Brain microvascular endothelial cell (primary cell): ENCODE data around the gene PCNT.

Source experiments
- DNase-seq: peaks from one replicate; pipeline ENCODE4 v3.0.0-alpha.2; 2020
- H3K27ac ChIP-seq: fragments of 250-450 bp; sonication (Bioruptor Pico); 2 replicates; pipeline ENCODE4 v1.5.1; 2020; ENCODE audit warnings: mild to moderate bottlenecking, moderate library complexity
- H3K27me3 ChIP-seq: fragments of 250-450 bp; sonication (Bioruptor Pico); replicated peaks from 2 replicates; pipeline ENCODE4 v1.5.1; 2020; ENCODE audit warnings: mild to moderate bottlenecking
- H3K36me3 ChIP-seq: fragments of 250-450 bp; sonication (Bioruptor Pico); replicated peaks from 2 replicates; pipeline ENCODE4 v1.5.1; 2020; ENCODE audit warnings: mild to moderate bottlenecking
- H3K4me3 ChIP-seq: 2 replicates; pipeline ENCODE4 v1.5.1; 2011; ENCODE audit warnings: low read depth, mild to moderate bottlenecking, control low read depth, low read length, moderate library complexity
- in situ Hi-C: cut with HindIII; loops from 2 replicates; pipeline ENCODE4 v1.10.0; 2017; ENCODE audit warnings: low sequenced_read_pairs, low pct_ligation_motif_present
- TF ChIP-seq, protein P1 (sequence below): IDR thresholded peaks from 2 replicates; pipeline ENCODE4 v1.5.1; 2011; ENCODE audit warnings: low read depth, mild to moderate bottlenecking, moderate library complexity, low read length, control low read depth, inconsistent platforms; ENCODE audit errors: missing control alignments

Gene PCNT

DNA sequence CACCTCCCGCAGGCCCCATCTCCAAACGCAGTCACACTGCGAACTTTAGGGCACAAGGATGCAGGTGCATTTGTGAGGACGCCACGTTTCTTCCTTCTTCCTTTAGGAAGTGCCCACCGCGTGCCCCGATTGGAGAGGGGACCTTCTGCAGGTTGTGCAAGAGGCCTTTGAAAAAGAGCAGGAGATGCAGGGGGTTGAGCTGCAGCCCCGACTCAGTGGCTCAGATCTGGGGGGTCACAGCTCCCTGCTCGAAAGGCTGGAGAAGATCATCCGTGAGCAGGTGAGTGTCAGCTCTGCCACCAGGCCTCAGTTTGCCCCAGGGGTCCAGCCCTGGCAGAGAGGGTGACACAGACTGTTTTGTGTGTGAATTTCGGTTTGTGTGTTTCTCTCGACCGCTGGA is 103.6 kb downstream of the PCNT start:
- Histone ChIP-seq H3K4me3 (no peak overlapping the region), H3K27me3 (no peaks in the 10 kb centered on the region), H3K27ac (no peak overlapping the region), H3K36me3 (peaks cover 36% of the 10 kb centered on the region)
- in situ Hi-C loops: no loop called here
- TF ChIP-seq, protein P1, sequence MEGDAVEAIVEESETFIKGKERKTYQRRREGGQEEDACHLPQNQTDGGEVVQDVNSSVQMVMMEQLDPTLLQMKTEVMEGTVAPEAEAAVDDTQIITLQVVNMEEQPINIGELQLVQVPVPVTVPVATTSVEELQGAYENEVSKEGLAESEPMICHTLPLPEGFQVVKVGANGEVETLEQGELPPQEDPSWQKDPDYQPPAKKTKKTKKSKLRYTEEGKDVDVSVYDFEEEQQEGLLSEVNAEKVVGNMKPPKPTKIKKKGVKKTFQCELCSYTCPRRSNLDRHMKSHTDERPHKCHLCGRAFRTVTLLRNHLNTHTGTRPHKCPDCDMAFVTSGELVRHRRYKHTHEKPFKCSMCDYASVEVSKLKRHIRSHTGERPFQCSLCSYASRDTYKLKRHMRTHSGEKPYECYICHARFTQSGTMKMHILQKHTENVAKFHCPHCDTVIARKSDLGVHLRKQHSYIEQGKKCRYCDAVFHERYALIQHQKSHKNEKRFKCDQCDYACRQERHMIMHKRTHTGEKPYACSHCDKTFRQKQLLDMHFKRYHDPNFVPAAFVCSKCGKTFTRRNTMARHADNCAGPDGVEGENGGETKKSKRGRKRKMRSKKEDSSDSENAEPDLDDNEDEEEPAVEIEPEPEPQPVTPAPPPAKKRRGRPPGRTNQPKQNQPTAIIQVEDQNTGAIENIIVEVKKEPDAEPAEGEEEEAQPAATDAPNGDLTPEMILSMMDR: no peak
- no peak for DNase-seq

DNA sequence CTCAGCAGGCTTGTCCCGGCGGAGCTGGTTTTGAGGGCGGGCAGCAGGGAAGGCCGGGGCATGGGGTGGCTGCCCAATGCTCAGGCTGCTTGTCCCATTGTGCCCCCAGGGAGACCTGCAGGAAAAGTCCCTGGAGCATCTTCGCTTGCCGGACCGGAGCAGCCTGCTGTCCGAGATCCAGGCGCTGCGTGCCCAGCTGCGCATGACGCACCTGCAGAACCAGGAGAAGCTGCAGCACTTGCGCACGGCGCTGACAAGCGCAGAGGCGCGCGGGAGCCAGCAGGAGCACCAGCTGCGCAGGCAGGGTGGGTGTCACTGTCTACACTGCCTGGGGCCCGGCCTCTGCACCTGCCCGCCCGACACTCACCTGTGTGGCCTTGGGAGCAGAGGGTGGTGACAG is 104.3 kb downstream of the PCNT start:
- H3K36me3 ChIP-seq: peaks cover 39% of the 10 kb centered on the region
- H3K27me3 ChIP-seq: no peaks in the 10 kb centered on the region
- in situ Hi-C loops: no loop called here
- no peak for DNase-seq
- no peak overlapping the region for H3K27ac ChIP-seq
- TF ChIP-seq, protein P1: no peak
- no peak overlapping the region for H3K4me3 ChIP-seq

DNA sequence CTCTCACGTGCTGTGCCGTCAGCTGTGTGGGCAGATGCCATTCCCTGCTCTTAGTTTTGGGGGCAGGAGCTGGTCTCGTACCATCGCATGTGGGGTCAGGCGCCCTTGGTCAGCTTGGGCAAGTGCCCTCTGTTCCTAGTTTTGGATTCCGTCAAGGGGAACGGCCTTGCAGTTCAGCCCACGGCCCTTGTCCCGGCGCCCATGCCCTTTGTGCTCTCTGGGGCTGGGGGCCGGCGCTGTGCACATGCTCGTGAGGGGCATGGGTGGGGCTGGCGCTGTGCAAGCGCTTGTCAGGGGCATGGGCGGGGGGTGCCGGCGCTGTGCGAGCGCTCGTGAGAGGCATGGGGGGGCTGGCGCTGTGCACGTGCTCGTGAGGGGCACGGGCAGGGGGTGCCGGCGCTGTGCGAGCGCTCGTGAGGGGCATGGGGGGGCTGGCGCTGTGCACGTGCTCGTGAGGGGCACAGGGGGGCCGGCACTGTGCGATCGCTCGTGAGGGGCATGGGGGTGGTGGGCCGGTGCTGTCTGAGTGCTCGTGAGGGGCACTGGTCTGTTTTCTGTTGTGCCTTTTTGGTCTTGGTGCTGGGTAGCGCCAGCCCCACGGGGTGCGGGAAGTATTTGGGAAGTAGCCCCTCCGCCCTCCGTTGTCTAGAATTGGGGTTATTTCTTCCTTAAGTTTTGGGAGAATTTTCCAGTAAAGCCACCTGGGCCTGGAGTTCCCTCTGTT is 105.2 kb downstream of the PCNT start:
- no peak overlapping the region for H3K27ac ChIP-seq
- peaks cover 39% of the 10 kb centered on the region for H3K36me3 ChIP-seq
- no peak overlapping the region for H3K4me3 ChIP-seq
- H3K27me3 ChIP-seq: no peaks in the 10 kb centered on the region
- in situ Hi-C loops: no loop called here
- TF ChIP-seq, protein P1: no peak
- DNase-seq: no peak

DNA sequence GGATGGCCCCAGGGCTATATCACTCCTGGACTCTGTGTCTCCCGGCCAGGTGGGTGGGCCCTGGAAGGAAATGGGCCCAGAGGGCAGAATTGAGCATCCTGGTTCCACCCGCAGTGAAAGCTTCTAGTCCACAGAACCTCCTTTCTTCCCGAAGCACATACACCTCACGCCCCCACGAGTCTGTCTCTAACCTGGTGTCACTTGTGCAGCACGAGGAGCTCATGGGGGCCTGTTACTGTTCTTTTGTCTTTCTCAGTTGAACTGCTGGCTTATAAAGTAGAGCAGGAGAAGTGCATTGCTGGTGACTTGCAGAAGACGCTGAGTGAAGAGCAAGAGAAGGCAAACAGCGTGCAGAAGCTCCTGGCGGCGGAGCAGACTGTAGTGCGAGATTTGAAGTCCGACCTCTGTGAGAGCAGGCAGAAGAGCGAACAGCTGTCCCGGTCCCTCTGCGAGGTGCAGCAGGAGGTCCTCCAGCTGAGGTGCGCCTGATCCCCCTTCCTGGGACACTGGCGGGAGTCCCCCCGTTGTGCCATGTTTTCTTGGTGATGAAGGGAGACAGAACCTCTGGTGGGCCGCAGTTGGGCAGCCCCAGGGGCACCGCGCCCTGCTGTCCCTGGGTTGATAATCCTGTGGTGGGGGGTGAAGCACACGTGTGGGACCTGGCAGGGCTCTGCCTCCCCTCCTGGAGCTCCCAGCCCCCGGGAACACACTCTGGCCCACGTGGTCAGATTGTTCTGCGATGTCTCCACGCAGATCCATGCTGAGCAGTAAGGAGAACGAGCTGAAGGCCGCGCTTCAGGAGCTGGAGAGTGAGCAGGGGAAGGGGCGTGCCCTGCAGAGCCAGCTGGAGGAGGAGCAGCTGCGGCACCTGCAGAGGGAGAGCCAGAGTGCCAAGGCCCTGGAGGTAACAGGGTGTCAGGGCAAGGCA is 106.1 kb downstream of the PCNT start:
- DNase-seq: no peak
- peaks cover 37% of the 10 kb centered on the region for H3K36me3 ChIP-seq
- in situ Hi-C loops: no loop called here
- H3K27me3 ChIP-seq: no peaks in the 10 kb centered on the region
- H3K4me3 ChIP-seq: no peak overlapping the region
- TF ChIP-seq, protein P1: no peak
- H3K27ac ChIP-seq: no peak overlapping the region

DNA sequence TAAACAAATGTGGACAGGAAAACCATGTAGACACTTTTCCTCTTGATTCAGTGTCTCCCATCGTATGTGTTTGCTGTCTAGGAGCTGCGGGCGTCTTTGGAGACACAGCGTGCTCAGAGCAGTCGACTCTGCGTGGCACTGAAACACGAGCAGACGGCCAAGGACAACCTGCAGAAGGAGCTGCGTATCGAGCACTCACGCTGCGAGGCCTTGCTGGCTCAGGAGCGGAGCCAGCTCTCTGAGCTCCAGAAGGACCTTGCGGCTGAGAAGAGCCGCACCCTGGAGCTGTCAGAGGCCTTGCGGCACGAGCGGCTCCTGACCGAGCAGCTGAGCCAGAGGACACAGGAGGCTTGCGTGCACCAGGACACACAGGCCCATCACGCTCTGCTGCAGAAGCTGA is 107.5 kb downstream of the PCNT start:
- in situ Hi-C loops: no loop called here
- TF ChIP-seq, protein P1: no peak
- Histone ChIP-seq H3K36me3 (peaks cover 41% of the 10 kb centered on the region), H3K4me3 (no peak overlapping the region), H3K27ac (no peak overlapping the region), H3K27me3 (no peaks in the 10 kb centered on the region)
- DNase-seq: no peak
